Rectal smooth muscle tissue (tissue), 1 donor: ENCODE measurements around the gene DGKI.

Experiments used
- H3K27ac ChIP-seq: one replicate; pipeline ENCODE4 v1.7.0; 2013; ENCODE audit warnings: low read depth, low read length, inconsistent platforms
- H3K27me3 ChIP-seq: one replicate; pipeline ENCODE4 v1.7.0; 2013; ENCODE audit warnings: low read length; ENCODE audit not compliant: control insufficient read depth, insufficient read depth
- H3K36me3 ChIP-seq: one replicate; pipeline ENCODE4 v1.7.0; 2013; ENCODE audit warnings: low read length; ENCODE audit not compliant: control insufficient read depth, insufficient read depth
- H3K4me1 ChIP-seq: one replicate; pipeline ENCODE4 v1.7.0; 2013; ENCODE audit warnings: low read length; ENCODE audit not compliant: control insufficient read depth, insufficient read depth
- H3K4me3 ChIP-seq: one replicate; pipeline ENCODE4 v1.7.0; 2013; ENCODE audit warnings: low read length
- H3K9ac ChIP-seq: one replicate; pipeline ENCODE4 v1.7.0; 2013; ENCODE audit warnings: low read length

DGKI gene

DNA sequence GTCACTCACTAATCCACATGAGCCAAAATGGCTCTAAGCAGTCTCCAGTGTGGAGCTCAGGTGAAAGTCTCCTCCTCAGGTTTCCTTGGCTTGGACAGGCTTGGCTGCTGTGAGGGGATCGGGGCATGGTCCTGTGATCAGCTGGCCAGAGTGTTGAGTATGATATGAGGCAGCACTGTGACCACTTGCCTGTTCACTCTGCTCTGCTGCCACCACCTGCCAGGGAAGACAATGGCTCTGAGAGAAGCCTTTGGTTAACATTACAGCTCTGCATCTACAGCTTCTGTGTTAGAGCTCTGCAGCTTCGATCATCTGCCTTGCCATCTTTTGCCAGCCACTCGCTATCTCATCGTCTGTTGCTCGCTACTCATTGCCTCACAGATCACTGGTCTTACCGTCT is 483.1 kb downstream of the DGKI start:
- H3K27ac ChIP-seq = no peak overlapping the region
- no peaks in the 10 kb centered on the region for H3K27me3 ChIP-seq
- H3K36me3 ChIP-seq = no peaks in the 10 kb centered on the region
- no peak overlapping the region for H3K4me3 ChIP-seq
- no peak overlapping the region for H3K9ac ChIP-seq
- H3K4me1 ChIP-seq = no peaks in the 10 kb centered on the region

DNA sequence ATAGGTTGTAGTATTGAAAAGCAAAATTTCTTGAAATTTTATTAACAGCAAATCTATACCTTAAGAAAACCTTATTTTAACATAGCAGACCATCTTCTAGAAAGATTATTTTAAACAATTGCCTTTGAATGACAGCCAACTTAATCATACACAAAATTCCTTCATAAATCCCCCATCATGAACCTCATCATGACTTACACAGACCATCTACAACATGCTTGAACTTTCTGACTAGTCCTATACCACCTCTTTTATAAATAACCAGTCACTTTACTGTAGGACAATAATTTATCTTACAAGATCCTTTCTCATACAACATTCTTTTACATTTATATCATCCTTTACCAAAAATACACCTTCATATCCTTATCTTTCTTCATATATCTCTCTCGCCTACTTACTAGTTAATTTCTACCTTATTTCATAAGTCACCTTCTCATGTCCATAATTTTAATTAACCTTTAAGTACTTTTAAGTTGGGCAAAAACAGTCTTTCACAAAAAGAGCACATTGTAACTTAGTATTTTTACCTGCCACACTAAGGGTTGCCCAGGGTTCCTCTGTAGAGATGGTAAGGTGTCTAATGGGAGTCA is 486.6 kb downstream of the DGKI start:
- H3K4me1 ChIP-seq = no peaks in the 10 kb centered on the region
- H3K27me3 ChIP-seq = no peaks in the 10 kb centered on the region
- H3K4me3 ChIP-seq = no peak overlapping the region
- no peak overlapping the region for H3K9ac ChIP-seq
- no peak overlapping the region for H3K27ac ChIP-seq
- H3K36me3 ChIP-seq = no peaks in the 10 kb centered on the region

DNA sequence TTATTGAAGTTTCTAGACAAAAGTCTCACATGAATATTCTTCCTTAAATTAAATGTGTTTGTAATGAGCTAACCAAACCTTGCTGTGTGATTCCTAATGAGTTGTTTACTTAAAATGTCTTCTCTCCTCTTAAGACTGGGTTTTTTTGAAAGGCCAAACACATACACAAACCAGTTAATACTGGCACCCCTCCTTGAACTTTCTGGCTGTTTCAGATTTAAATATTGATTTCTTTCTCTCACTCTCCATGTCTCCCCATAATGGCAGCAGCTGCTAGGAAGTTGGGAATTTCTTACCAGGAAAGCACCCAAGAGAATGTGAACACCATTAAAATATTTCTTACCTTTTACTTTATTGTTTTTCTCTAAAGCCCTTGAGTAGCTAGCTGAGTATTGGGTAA is 491.8 kb downstream of the DGKI start:
- Histone ChIP-seq H3K4me1 (peaks cover 5% of the 10 kb centered on the region), H3K27me3 (no peaks in the 10 kb centered on the region), H3K9ac (no peak overlapping the region), H3K36me3 (no peaks in the 10 kb centered on the region), H3K4me3 (no peak overlapping the region), H3K27ac (no peak overlapping the region)

DNA sequence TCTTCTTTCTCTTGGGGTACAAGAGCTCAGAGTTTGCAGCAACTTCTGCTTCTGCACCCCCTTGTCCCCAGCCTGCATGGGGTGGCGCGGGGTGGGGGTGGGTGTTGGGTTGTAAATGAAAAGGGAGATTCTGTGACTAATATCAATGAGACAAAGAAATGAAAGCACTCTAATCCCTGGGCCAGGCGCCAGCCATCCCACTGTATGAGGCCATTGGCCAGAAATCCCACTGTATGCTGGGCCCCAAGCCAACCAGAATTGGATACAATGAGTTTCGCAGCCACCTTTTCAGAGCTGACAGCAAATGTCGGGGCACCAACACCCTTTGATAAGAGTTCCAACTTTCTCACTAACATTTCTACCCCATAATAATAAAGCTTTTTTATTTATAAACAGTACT is 492.4 kb downstream of the DGKI start:
- no peak overlapping the region for H3K27ac ChIP-seq
- no peaks in the 10 kb centered on the region for H3K36me3 ChIP-seq
- no peaks in the 10 kb centered on the region for H3K27me3 ChIP-seq
- H3K4me3 ChIP-seq = no peak overlapping the region
- no peak overlapping the region for H3K9ac ChIP-seq
- H3K4me1 ChIP-seq = peaks cover 5% of the 10 kb centered on the region

DNA sequence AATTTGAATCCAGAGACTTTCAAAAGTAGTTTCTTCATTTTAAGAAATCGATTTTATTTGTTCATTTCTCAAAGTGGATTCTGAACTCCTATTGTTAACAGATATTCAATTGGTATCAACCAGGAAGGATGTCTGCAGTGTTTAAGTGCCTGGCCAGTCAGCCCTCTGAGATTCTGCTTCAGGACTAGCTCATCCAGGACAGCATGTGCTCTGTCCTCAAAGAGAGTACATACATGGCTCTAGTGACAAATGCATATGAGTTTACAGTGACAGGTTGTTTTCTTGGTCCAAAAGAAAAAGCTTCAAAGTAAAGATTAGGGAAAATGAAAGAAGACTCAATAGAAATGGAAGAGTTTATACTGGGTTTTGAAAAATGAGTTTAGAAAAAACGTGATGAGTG is 494.8 kb downstream of the DGKI start:
- peak overlapping the region; percentile 1 for H3K27ac ChIP-seq
- peaks cover 5% of the 10 kb centered on the region for H3K4me1 ChIP-seq

DNA sequence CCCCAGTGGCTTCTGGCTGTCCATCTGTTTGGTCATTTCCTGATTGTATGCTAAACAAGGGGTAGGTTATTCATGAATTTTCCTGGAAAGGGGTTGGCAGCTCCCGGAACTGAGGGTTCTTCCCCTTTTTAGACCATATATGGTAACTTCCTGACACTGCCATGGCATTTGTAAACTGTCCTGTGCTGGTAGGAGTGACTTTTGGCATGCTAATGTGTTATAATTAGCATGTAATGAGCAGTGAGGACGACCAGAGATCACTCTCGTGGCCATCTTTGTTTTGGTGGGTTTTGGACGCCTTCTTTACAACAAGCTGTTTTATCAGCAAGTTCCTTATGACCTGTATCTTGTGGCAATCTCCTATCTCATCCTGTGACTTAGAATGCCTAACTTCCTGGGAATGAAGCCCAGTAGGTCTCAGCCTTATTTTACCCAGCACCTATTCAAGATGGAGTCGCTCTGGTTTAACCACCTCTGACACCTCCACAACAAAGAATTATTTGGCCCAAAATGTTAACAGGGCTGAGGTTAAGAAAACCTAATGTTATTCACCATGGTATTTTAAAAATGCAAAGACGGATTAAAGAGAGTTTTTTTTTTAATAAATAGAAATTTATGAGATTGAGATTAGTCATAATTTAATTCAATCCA is 500.9 kb downstream of the DGKI start:
- H3K27me3 ChIP-seq = no peaks in the 10 kb centered on the region
- H3K4me1 ChIP-seq = peaks cover 7% of the 10 kb centered on the region
- H3K36me3 ChIP-seq = no peaks in the 10 kb centered on the region
- no peak overlapping the region for H3K4me3 ChIP-seq
- H3K27ac ChIP-seq = no peak overlapping the region
- H3K9ac ChIP-seq = no peak overlapping the region

More for the DNA sequence above, 494.8 kb downstream of the DGKI start:
- H3K4me3 ChIP-seq = no peak overlapping the region
- no peaks in the 10 kb centered on the region for H3K36me3 ChIP-seq
- H3K27me3 ChIP-seq = no peaks in the 10 kb centered on the region
- no peak overlapping the region for H3K9ac ChIP-seq

DNA sequence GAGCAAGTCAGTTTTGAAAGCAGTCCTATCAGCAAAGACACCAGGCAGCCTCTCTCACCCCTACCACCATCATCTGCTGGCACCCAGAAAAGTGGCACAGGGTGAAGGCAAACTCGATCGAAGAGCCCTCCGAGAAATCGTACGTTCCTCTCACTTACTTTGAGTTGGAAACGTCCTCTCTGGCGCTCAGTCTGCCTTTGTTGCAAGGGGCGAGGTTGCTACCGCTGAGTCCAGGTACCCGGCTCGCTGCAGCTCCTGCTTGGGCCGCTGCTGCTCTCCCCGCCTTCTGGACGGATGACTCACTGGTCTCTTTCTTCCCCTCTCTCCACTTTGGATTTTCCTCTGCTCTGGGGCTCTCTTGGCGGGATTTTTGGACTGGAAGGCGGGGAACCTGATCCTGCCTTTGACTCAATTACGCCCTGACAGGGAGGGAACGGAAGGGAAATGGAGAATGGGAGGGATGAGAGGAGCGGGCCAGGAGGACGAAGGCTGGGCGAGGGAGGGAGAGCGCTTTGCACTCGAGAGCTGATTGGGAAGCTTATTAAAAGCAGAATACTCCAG is 503.4 kb downstream of the DGKI start, which contains the start of gene PTN:
Gene PTN, minus strand, starts transcription at position 453 of the 561 bp plus-strand sequence. CDS start 88,760 bp downstream, outside the sequence.
- H3K36me3 ChIP-seq = no peaks in the 10 kb centered on the region
- peak within 1 kb of the TSS; percentile 39 for H3K27ac ChIP-seq
- H3K27me3 ChIP-seq = no peaks in the 10 kb centered on the region
- peak within 1 kb of the TSS; percentile 71 for H3K4me3 ChIP-seq
- H3K4me1 ChIP-seq = peaks cover 7% of the 10 kb centered on the region
- H3K9ac ChIP-seq = peak within 1 kb of the TSS; percentile 41

DNA sequence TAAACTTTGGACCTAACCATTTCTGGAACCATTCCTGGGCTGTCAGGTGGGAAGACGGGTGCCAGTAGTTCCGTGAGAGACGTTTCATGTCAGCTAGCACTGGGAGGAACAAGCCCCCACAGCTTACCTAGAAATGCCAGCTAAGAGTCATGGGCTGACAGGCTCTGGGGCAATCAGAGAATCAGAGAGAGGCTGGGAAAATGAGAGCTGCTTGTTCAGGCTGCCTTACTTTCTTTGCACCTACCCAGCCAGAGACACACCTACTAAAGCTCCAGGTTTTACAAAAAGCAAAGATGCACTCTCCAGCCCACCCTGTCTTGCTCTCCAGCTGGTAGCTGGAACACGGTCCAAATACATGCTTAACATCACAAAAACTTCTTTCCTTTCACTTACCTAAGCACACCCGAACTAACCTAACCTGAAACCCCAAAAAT is 503.9 kb downstream of the DGKI start:
- H3K4me3 ChIP-seq = peak overlapping the region; percentile 71
- H3K27ac ChIP-seq = no peak overlapping the region
- peaks cover 7% of the 10 kb centered on the region for H3K4me1 ChIP-seq
- H3K27me3 ChIP-seq = no peaks in the 10 kb centered on the region
- no peak overlapping the region for H3K9ac ChIP-seq
- no peaks in the 10 kb centered on the region for H3K36me3 ChIP-seq

DNA sequence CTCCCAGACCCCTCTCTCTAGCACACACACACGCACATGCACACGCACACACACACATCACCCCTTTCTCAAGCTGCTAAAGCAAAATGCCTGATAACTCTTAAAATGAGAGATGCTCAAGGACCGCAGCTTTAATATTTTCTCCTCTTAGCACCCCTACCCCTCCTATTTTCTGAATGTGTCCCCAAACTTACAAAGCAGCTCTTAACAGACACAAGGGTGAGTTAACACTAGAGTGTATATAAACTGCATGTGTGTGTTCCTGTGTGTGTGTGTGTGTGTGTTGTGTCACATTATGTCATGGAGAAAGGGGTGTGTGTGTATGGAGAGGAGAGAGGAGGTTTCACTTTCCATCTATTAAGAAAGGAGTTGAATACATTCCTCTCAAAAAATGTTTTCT is 504.5 kb downstream of the DGKI start:
- Histone ChIP-seq H3K27me3 (no peaks in the 10 kb centered on the region), H3K4me1 (peaks cover 7% of the 10 kb centered on the region), H3K27ac (no peak overlapping the region), H3K4me3 (no peak overlapping the region), H3K9ac (no peak overlapping the region), H3K36me3 (no peaks in the 10 kb centered on the region)

DNA sequence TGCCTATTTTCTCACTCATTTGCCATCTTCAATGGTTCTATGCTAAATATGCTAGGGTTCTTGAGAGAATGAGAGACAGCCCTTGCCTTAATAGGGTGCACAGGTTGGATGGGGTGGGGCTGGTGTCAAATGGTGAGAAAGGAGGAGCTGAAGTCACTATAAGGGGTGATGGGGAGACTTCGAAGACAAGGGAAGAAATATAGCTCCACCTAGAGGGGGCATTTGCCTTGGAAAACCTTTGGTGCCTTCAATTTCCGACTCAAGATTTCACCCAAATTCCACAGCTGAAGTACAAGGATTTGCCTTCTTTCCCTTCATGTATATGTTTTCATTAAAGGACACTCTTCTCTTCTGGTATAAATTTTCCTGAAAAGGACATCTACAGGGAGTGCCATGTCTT is 508.9 kb downstream of the DGKI start:
- Histone ChIP-seq H3K4me3 (no peak overlapping the region), H3K9ac (no peak overlapping the region), H3K27me3 (no peaks in the 10 kb centered on the region), H3K27ac (no peak overlapping the region), H3K36me3 (no peaks in the 10 kb centered on the region), H3K4me1 (peaks cover 3% of the 10 kb centered on the region)

DNA sequence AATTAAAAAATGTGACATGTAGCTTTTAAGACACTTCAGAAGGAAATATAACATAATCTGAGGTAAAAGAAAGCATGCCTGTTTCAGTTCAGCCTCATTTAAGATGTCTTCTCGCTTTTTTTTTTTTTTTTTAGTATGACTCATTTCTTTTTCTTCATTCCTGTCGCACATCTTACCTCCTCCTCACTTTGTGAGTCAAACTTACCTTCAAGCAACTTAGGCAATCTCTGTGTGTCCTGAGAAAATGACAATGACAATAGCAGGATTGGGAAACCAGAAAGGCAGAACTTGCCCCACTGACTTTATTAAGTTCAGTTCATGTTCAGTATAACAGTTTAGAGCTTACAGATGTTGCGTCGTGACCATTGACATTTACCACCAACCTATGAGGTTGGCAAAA is 511.0 kb downstream of the DGKI start:
- no peak overlapping the region for H3K27ac ChIP-seq
- H3K4me1 ChIP-seq = no peaks in the 10 kb centered on the region
- no peaks in the 10 kb centered on the region for H3K36me3 ChIP-seq
- H3K27me3 ChIP-seq = no peaks in the 10 kb centered on the region
- H3K9ac ChIP-seq = no peak overlapping the region
- no peak overlapping the region for H3K4me3 ChIP-seq

DNA sequence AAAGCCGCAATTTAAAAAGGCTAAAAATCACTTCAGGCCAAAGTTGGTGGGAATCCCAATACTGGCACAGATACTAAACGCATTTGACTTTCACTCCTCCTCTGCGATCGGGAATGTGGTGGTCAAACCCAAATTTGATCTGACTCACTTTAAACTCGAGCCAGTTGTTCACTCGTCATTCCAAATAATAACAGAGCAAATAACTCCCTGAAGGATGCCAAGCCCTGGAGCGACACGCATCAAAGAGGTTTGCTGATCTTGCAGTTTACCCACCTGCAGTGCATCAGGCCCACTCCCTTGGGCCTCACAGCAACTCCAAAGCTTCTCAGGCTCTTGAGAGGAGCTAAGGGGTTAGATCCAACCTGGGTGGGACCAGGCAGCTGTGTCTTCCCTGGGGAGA is 515.4 kb downstream of the DGKI start:
- H3K4me1 ChIP-seq = no peaks in the 10 kb centered on the region
- H3K27ac ChIP-seq = no peak overlapping the region
- H3K9ac ChIP-seq = no peak overlapping the region
- no peak overlapping the region for H3K4me3 ChIP-seq
- no peaks in the 10 kb centered on the region for H3K36me3 ChIP-seq
- no peaks in the 10 kb centered on the region for H3K27me3 ChIP-seq
